ENCODE data around the gene PIGZ. TPM values are rescaled to one million over a fixed set of nuclear protein-coding genes. Genes with fewer than 3 reads are reported as not detected.
A peak's percentile ranks its signal among the peaks of the same experiment; 100 is the strongest.

The PIGZ gene
- total RNA-seq, 1 donor from 2014 or later: 9.5 TPM

GRCh38 chr3:196985954-196986885 lies 17.6 kb upstream of the PIGZ start:
- peaks cover 34% of the 10 kb centered on the region for H3K27me3 Mint-ChIP-seq (ENCODE audit: unreplicated experiment)
- DNase-seq (ENCODE audit: extremely low spot score, unreplicated experiment): no peak
- H3K27ac Mint-ChIP-seq (ENCODE audit: unreplicated experiment): no peak overlapping the region
- no peak overlapping the region for H3K4me3 Mint-ChIP-seq (ENCODE audit: unreplicated experiment)
- no peaks in the 10 kb centered on the region for H3K36me3 Mint-ChIP-seq (ENCODE audit: unreplicated experiment)
- H3K4me1 Mint-ChIP-seq (ENCODE audit: unreplicated experiment): no peaks in the 10 kb centered on the region
- peak; percentile 20 for TF ChIP-seq CTCF (IDR thresholded peaks at IDR 0.05)
- peaks cover 10% of the 10 kb centered on the region for H3K9me3 Mint-ChIP-seq (ENCODE audit: unreplicated experiment)

GRCh38 chr3:196985298-196985697 lies 16.7 kb upstream of the PIGZ start:
- H3K27me3 Mint-ChIP-seq (ENCODE audit: unreplicated experiment): peaks cover 34% of the 10 kb centered on the region
- H3K36me3 Mint-ChIP-seq (ENCODE audit: unreplicated experiment): no peaks in the 10 kb centered on the region
- DNase-seq (ENCODE audit: extremely low spot score, unreplicated experiment): no peak
- H3K4me3 Mint-ChIP-seq (ENCODE audit: unreplicated experiment): no peak overlapping the region
- peaks cover 10% of the 10 kb centered on the region for H3K9me3 Mint-ChIP-seq (ENCODE audit: unreplicated experiment)
- no peak for TF ChIP-seq CTCF (IDR thresholded peaks at IDR 0.05)
- H3K4me1 Mint-ChIP-seq (ENCODE audit: unreplicated experiment): no peaks in the 10 kb centered on the region
- H3K27ac Mint-ChIP-seq (ENCODE audit: unreplicated experiment): no peak overlapping the region

GRCh38 chr3:196983186-196983585 lies 14.6 kb upstream of the PIGZ start:
- no peak for TF ChIP-seq CTCF (IDR thresholded peaks at IDR 0.05)
- H3K27ac Mint-ChIP-seq (ENCODE audit: unreplicated experiment): no peak overlapping the region
- peaks cover 5% of the 10 kb centered on the region for H3K4me1 Mint-ChIP-seq (ENCODE audit: unreplicated experiment)
- no peaks in the 10 kb centered on the region for H3K36me3 Mint-ChIP-seq (ENCODE audit: unreplicated experiment)
- peaks cover 10% of the 10 kb centered on the region for H3K9me3 Mint-ChIP-seq (ENCODE audit: unreplicated experiment)
- peaks cover 34% of the 10 kb centered on the region for H3K27me3 Mint-ChIP-seq (ENCODE audit: unreplicated experiment)
- H3K4me3 Mint-ChIP-seq (ENCODE audit: unreplicated experiment): no peak overlapping the region
- DNase-seq (ENCODE audit: extremely low spot score, unreplicated experiment): no peak

DNA sequence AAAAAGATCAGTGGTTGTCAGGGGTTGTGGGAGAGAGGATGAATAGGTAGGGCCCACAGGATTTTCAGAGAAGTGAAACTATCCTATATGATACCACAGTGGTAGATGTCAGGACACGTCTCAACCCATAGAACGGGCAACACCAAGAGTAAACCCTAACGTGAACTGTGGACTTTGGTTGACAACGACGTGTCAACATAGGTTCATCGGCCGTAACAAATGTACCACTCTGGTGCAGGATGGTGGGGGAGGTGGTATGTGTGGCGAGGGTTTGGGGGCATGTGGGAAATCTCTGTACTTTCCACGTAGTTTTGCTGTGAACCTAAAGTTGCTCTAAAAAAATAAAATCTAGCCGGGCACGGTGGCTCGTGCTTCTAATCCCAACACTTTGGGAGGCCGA lies 13.0 kb upstream of the PIGZ start:
- Mint-ChIP-seq H3K36me3 (ENCODE audit: unreplicated experiment) (no peaks in the 10 kb centered on the region), H3K27me3 (ENCODE audit: unreplicated experiment) (peaks cover 26% of the 10 kb centered on the region), H3K9me3 (ENCODE audit: unreplicated experiment) (peaks cover 10% of the 10 kb centered on the region), H3K4me3 (ENCODE audit: unreplicated experiment) (no peak overlapping the region), H3K4me1 (ENCODE audit: unreplicated experiment) (peaks cover 5% of the 10 kb centered on the region), H3K27ac (ENCODE audit: unreplicated experiment) (no peak overlapping the region)
- TF ChIP-seq CTCF (IDR thresholded peaks at IDR 0.05): no peak
- no peak for DNase-seq (ENCODE audit: extremely low spot score, unreplicated experiment)

DNA sequence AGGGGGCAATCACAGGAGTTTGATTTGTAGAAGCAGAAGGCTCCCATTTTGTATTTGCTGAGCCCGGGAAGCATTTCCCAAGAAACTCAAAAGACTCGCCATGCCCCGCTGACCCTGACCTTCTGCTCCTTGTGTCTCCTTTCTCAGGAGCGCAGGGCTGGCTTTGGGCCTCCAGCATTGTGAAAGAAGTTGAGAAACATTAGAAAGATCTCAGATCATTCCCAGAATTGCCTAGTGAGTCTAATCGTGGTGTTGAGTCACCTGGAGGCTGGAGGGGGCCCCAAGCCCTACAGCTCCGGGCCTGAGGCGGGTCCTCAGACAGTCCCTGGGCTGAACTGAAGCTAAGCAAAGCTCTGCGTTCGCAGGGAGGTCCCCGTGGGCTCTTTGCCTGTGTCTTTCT lies 10.9 kb upstream of the PIGZ start:
- Mint-ChIP-seq H3K4me3 (ENCODE audit: unreplicated experiment) (no peak overlapping the region), H3K9me3 (ENCODE audit: unreplicated experiment) (peaks cover 10% of the 10 kb centered on the region), H3K4me1 (ENCODE audit: unreplicated experiment) (peaks cover 5% of the 10 kb centered on the region), H3K27ac (ENCODE audit: unreplicated experiment) (no peak overlapping the region), H3K27me3 (ENCODE audit: unreplicated experiment) (peaks cover 18% of the 10 kb centered on the region), H3K36me3 (ENCODE audit: unreplicated experiment) (no peaks in the 10 kb centered on the region)
- no peak for TF ChIP-seq CTCF (IDR thresholded peaks at IDR 0.05)
- DNase-seq (ENCODE audit: extremely low spot score, unreplicated experiment): no peak

Data from osteocyte (in vitro differentiated cells).